Esophagus squamous epithelium (tissue), 4 donors: ENCODE data around the gene PPP1R14C.

Experiments
- POLR2A ChIP-seq, 4 donors: fragments of 450-650 bp; IDR thresholded peaks; one replicate each; pipeline ENCODE4 v1.6.1; 2017; ENCODE audit warnings: antibody characterized with exemption in 4 of 4, mild to moderate bottlenecking in 4 of 4, moderate library complexity in 3 of 4
- TF ChIP-seq, protein P1 (sequence below), 6 experiments: fragments of 450-650 bp in 4 of 6; fragments of 200-600 bp in 2 of 6; sonication (generic) in 2 of 6; IDR thresholded peaks; one replicate each; pipeline ENCODE4 v1.5.1; 2016 to 2019; ENCODE audit warnings: antibody characterized with exemption in 6 of 6, mild to moderate bottlenecking in 4 of 6, moderate library complexity in 4 of 6

DNA sequence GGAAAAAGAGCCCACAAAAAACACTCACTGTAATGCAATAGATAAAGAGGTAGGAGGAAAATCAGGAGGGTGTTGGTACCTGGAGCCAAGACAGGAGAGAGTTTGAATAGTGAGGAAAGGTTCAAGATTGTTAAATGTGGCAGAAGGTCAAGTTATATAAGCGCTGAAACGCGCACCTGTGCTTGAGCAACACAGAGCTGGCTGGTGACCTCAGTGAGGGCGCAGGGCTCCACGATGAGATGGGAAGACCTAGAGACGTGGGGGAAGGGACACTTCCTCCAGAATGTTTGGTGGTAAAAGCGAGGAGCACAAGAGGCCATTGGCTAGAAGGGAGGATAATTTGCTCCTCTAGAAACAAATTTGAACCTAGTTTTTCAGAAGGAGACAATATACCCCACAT lies 4.2 kb upstream of the PPP1R14C start:
- TF ChIP-seq, protein P1, sequence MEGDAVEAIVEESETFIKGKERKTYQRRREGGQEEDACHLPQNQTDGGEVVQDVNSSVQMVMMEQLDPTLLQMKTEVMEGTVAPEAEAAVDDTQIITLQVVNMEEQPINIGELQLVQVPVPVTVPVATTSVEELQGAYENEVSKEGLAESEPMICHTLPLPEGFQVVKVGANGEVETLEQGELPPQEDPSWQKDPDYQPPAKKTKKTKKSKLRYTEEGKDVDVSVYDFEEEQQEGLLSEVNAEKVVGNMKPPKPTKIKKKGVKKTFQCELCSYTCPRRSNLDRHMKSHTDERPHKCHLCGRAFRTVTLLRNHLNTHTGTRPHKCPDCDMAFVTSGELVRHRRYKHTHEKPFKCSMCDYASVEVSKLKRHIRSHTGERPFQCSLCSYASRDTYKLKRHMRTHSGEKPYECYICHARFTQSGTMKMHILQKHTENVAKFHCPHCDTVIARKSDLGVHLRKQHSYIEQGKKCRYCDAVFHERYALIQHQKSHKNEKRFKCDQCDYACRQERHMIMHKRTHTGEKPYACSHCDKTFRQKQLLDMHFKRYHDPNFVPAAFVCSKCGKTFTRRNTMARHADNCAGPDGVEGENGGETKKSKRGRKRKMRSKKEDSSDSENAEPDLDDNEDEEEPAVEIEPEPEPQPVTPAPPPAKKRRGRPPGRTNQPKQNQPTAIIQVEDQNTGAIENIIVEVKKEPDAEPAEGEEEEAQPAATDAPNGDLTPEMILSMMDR (IDR thresholded peaks at IDR 0.05), result no peak
- no peak for TF ChIP-seq POLR2A (IDR thresholded peaks at IDR 0.05)
